PC-9 (cell line): ENCODE results near the gene ACAP2. TPM values are rescaled to one million over a fixed set of nuclear protein-coding genes. Genes with fewer than 3 reads are reported as not detected.

ENCODE experiments used
- BruUV-seq: library from RNA; stranded (reverse); fragments of 400-500 nt; replicated peaks from 2 replicates; lab custom pipeline; 2021; lab: Mats Ljungman, UMichigan
- CTCF ChIA-PET: fragments of 300-600 bp; sonication (Branson Sonifier 250); formaldehyde crosslinking; loops from one replicate; lab custom pipeline; 2022; ENCODE audit warnings: antibody characterized with exemption; lab: Charles Lee
- POLR2A ChIA-PET: fragments of 300-600 bp; sonication (Branson Sonifier 250); formaldehyde crosslinking; loops from one replicate; lab custom pipeline; 2022; ENCODE audit warnings: antibody characterized with exemption; ENCODE audit not compliant: unreplicated experiment; lab: Charles Lee
- DNase-seq, 2 experiments: peaks; one replicate each; pipeline versions ENCODE4 v3.0.0 to v3.0.0-alpha.2; 2015 to 2022; ENCODE audit warnings: mixed read lengths in 1 of 2
- H2AFZ ChIP-seq: fragments of 200-600 bp; sonication (generic); 2 replicates; pipeline ENCODE4 v1.8.1; 2017; ENCODE audit warnings: antibody characterized with exemption
- H3F3A ChIP-seq: fragments of 200-600 bp; sonication (generic); 2 replicates; pipeline ENCODE4 v1.8.1; 2017; ENCODE audit warnings: antibody characterized with exemption, mild to moderate bottlenecking, low read depth; ENCODE audit not compliant: insufficient read depth
- H3K27ac ChIP-seq: fragments of 200-600 bp; sonication (generic); 2 replicates; pipeline ENCODE4 v1.6.1; 2016; ENCODE audit warnings: mixed run types
- H3K27me3 ChIP-seq: fragments of 200-600 bp; sonication (generic); 2 replicates; pipeline ENCODE4 v1.6.1; 2016; ENCODE audit warnings: low read depth, mixed run types; ENCODE audit not compliant: insufficient read depth
- H3K36me3 ChIP-seq: fragments of 200-600 bp; sonication (generic); 2 replicates; pipeline ENCODE4 v1.6.1; 2016; ENCODE audit warnings: low read depth, mixed run types
- H3K4me1 ChIP-seq: fragments of 200-600 bp; sonication (generic); replicated peaks from 2 replicates; pipeline ENCODE4 v1.6.1; 2016; ENCODE audit warnings: mixed run types; ENCODE audit not compliant: insufficient read depth
- H3K4me2 ChIP-seq: fragments of 200-600 bp; sonication (generic); 2 replicates; pipeline ENCODE4 v1.6.1; 2017; ENCODE audit warnings: mixed run types
- H3K4me3 ChIP-seq: fragments of 200-600 bp; sonication (generic); 2 replicates; pipeline ENCODE4 v1.6.1; 2016; ENCODE audit warnings: mixed run types
- H3K79me2 ChIP-seq: fragments of 200-600 bp; sonication (generic); 2 replicates; pipeline ENCODE4 v1.6.1; 2017; ENCODE audit warnings: low read depth, mixed run types
- H3K9me2 ChIP-seq: fragments of 200-600 bp; sonication (generic); 2 replicates; pipeline ENCODE4 v1.8.1; 2017; ENCODE audit warnings: mild to moderate bottlenecking; ENCODE audit not compliant: insufficient read depth
- H3K9me3 ChIP-seq: fragments of 200-600 bp; sonication (generic); 2 replicates; pipeline ENCODE4 v1.8.1; 2016; ENCODE audit warnings: low read depth; ENCODE audit not compliant: insufficient read depth
- H4K20me1 ChIP-seq: fragments of 200-600 bp; sonication (generic); 2 replicates; pipeline ENCODE4 v1.8.1; 2017; ENCODE audit not compliant: insufficient read depth
- CTCF ChIP-seq: fragments of 200-600 bp; sonication (generic); conservative IDR thresholded peaks from 2 replicates; pipeline ENCODE4 v1.6.1; 2017; ENCODE audit warnings: mixed run types, antibody characterized with exemption, mild to moderate bottlenecking, moderate library complexity
- EZH2 ChIP-seq: fragments of 200-600 bp; sonication (generic); IDR thresholded peaks from 2 replicates; pipeline ENCODE4 v1.8.0; 2017; ENCODE audit warnings: antibody characterized with exemption, low read depth
- intact Hi-C: fragments of 100-400 bp; cut with micrococcal nuclease; formaldehyde crosslinking; loops from one replicate; pipeline ENCODE4 v1.10.0; 2022; ENCODE audit not compliant: unreplicated experiment
- total RNA-seq: library from RNA; stranded (reverse); gene quantifications from 2 replicates; pipeline ENCODE4 v1.2.3, GENCODE V29; 2021

The ACAP2 gene
- total RNA-seq, 1 experiment from 2014 or later, result 67.9 TPM

- intact Hi-C loops, result no loop called here
- H3K36me3 ChIP-seq, result 0 out of 2 replicates have a peak, but pooled peaks cover 6% of the 10 kb centered on the region
- BruUV-seq, result no TSS peak
These were observed 136.5 kb downstream of the ACAP2 start for GRCh38 chr3:195306369-195306768.

GRCh38 chr3:195302431-195302830 is 140.4 kb downstream of the ACAP2 start:
- intact Hi-C loops, result no loop called here
- Histone ChIP-seq H3K4me3 (no peak overlapping the region), H3K4me2 (no peak overlapping the region), H3K27me3 (no peaks in the 10 kb centered on the region), H3K9me2 (no peaks in the 10 kb centered on the region), H3K79me2 (no peaks in the 10 kb centered on the region), H3F3A (no peaks in the 10 kb centered on the region), H3K27ac (no peak overlapping the region), H3K9me3 (no peaks in the 10 kb centered on the region), H4K20me1 (no peaks in the 10 kb centered on the region), H3K36me3 (no peaks in the 10 kb centered on the region), H2AFZ (no peak overlapping the region), H3K4me1 (no peaks in the 10 kb centered on the region)
- ChIA-PET CTCF (interaction anchor here (0.6 kb wide), 2 partner anchors 12 to 31 kb away, joined by 3 to 4 read pairs; partner anchors contain the start of gene XXYLT1), POLR2A (no interaction called here)
- no TSS peak for BruUV-seq
- no peak for TF ChIP-seq CTCF
- TF ChIP-seq EZH2, result no peak
- DNase-seq, result no peak

More at GRCh38 chr3:195306369-195306768, 136.5 kb downstream of the ACAP2 start:
- no peak overlapping the region for H3K27ac ChIP-seq
- H3K9me3 ChIP-seq, result no peaks in the 10 kb centered on the region
- no peaks in the 10 kb centered on the region for H3K9me2 ChIP-seq
- H3F3A ChIP-seq, result no peaks in the 10 kb centered on the region
- H3K4me2 ChIP-seq, result no peak overlapping the region
- DNase-seq, result no peak
- ChIA-PET CTCF (no interaction called here), POLR2A (interaction anchor here (0.6 to 0.7 kb wide), 2 partner anchors 52 to 237 kb away, joined by 4 to 9 read pairs; partner anchors contain the start of gene PPP1R2)
- TF ChIP-seq CTCF (no peak), EZH2 (no peak)
- H3K79me2 ChIP-seq, result no peaks in the 10 kb centered on the region
- H4K20me1 ChIP-seq, result no peaks in the 10 kb centered on the region
- H2AFZ ChIP-seq, result no peak overlapping the region
- H3K27me3 ChIP-seq, result no peaks in the 10 kb centered on the region
- no peaks in the 10 kb centered on the region for H3K4me1 ChIP-seq
- no peak overlapping the region for H3K4me3 ChIP-seq

GRCh38 chr3:195297446-195297845 is 145.4 kb downstream of the ACAP2 start:
- Histone ChIP-seq H3K79me2 (no peaks in the 10 kb centered on the region), H2AFZ (no peak overlapping the region), H3K4me1 (no peaks in the 10 kb centered on the region), H3K27me3 (no peaks in the 10 kb centered on the region), H3K27ac (no peak overlapping the region), H3K4me3 (no peak overlapping the region), H4K20me1 (no peaks in the 10 kb centered on the region), H3K9me3 (no peaks in the 10 kb centered on the region), H3K36me3 (peaks cover 10% of the 10 kb centered on the region), H3F3A (no peaks in the 10 kb centered on the region), H3K4me2 (no peak overlapping the region), H3K9me2 (no peaks in the 10 kb centered on the region)
- no peak for DNase-seq
- no TSS peak for BruUV-seq
- ChIA-PET POLR2A (no interaction called here), CTCF (interaction anchor here (0.5 kb wide), 1 partner anchor 26 kb away, joined by 3 read pairs; the partner anchor contains the start of gene XXYLT1)
- intact Hi-C loops, result no loop called here
- TF ChIP-seq EZH2 (no peak), CTCF (no peak)
